Endothelial cell of hepatic sinusoid (primary cell): ENCODE results near the gene C6orf89.

Experiments used
- in situ Hi-C: cut with HindIII; loops from 2 replicates; pipeline ENCODE4 v1.10.0; 2017; ENCODE audit warnings: low sequenced_read_pairs

Gene C6orf89

GRCh38 chr6:36885461-36886401 is at the start of gene C6orf89:
Gene C6orf89, plus strand, starts transcription at chr6:36885952. Its CDS starts 13,493 bp downstream, at chr6:36899445.
- in situ Hi-C loops: no loop called here

- in situ Hi-C loops: no loop called here
Measured at GRCh38 chr6:36836111-36837021, 49.4 kb upstream of the C6orf89 start.

- in situ Hi-C loops: no loop called here
Measured at GRCh38 chr6:36837022-36837339, 48.8 kb upstream of the C6orf89 start.

- in situ Hi-C loops: no loop called here
Measured at GRCh38 chr6:36837686-36838085, 48.1 kb upstream of the C6orf89 start.

GRCh38 chr6:36838896-36839748 is 46.6 kb upstream of the C6orf89 start, which contains the start of gene CPNE5:
Gene CPNE5, minus strand, starts transcription at chr6:36839444. Its CDS starts 67 bp downstream, at chr6:36839377.
- in situ Hi-C loops: no loop called here

GRCh38 chr6:36839749-36840431 is 45.9 kb upstream of the C6orf89 start:
- in situ Hi-C loops: no loop called here

- in situ Hi-C loops: no loop called here
Measured at GRCh38 chr6:36840432-36841403, 45.0 kb upstream of the C6orf89 start.

- in situ Hi-C loops: no loop called here
Measured at GRCh38 chr6:36841756-36842155, 44.0 kb upstream of the C6orf89 start.

- in situ Hi-C loops: no loop called here
Measured at GRCh38 chr6:36843170-36843569, 42.6 kb upstream of the C6orf89 start.

GRCh38 chr6:36844232-36845170 is 41.3 kb upstream of the C6orf89 start:
- in situ Hi-C loops: loop anchor here (5.0 kb wide), 1 partner anchor 77 kb away; no protein-coding TSS in a partner anchor

- in situ Hi-C loops: loop anchor here (5.0 kb wide), 1 partner anchor 78 kb away; no protein-coding TSS in a partner anchor
Measured at GRCh38 chr6:36845233-36845632, 40.5 kb upstream of the C6orf89 start.

- in situ Hi-C loops: loop anchor here (5.0 kb wide), 1 partner anchor 80 kb away; no protein-coding TSS in a partner anchor
Measured at GRCh38 chr6:36847152-36847551, 38.6 kb upstream of the C6orf89 start.

- in situ Hi-C loops: loop anchor here (5.0 kb wide), 1 partner anchor 81 kb away; no protein-coding TSS in a partner anchor
Measured at GRCh38 chr6:36847991-36848390, 37.8 kb upstream of the C6orf89 start.

- in situ Hi-C loops: loop anchor here (5.0 kb wide), 1 partner anchor 82 kb away; no protein-coding TSS in a partner anchor
Measured at GRCh38 chr6:36848658-36849441, 36.9 kb upstream of the C6orf89 start.

GRCh38 chr6:36850021-36850420 is 35.7 kb upstream of the C6orf89 start:
- in situ Hi-C loops: loop anchor here (5.0 kb wide), 1 partner anchor 38 kb away; no protein-coding TSS in a partner anchor

- in situ Hi-C loops: loop anchor here (5.0 kb wide), 1 partner anchor 39 kb away; no protein-coding TSS in a partner anchor
Measured at GRCh38 chr6:36851149-36851614, 34.6 kb upstream of the C6orf89 start.
